Stimulated activated CD8-positive, alpha-beta memory T cell treated with anti-CD3 and anti-CD28 coated beads, Interleukin-15, amount 100 ng/mL, for 24 hours (primary cell): ENCODE results near the gene TAB3.
"Not testable (repeated sequence)": the region's sequence is repeated elsewhere in the genome, so short reads cannot be mapped to it uniquely, and the experiment has no call there.

Experiments used
- DNase-seq: peaks from one replicate; pipeline ENCODE4 v3.0.0-alpha.2; 2020; ENCODE audit warnings: low read depth

TAB3 gene

GRCh38 chrX:30816079-30816478 lies 73.0 kb downstream of the TAB3 start:
- DNase-seq = no peak

GRCh38 chrX:30814978-30815377 lies 74.1 kb downstream of the TAB3 start:
- DNase-seq = no peak

GRCh38 chrX:30812326-30812725 lies 76.7 kb downstream of the TAB3 start:
- no peak for DNase-seq

- DNase-seq = no peak
Measured at GRCh38 chrX:30806187-30806728, 82.8 kb downstream of the TAB3 start.

- no peak for DNase-seq
Measured at GRCh38 chrX:30804462-30804861, 84.6 kb downstream of the TAB3 start.

- DNase-seq = no peak
Measured at GRCh38 chrX:30800901-30801300, 88.2 kb downstream of the TAB3 start.

- no peak for DNase-seq
Measured at GRCh38 chrX:30799327-30799726, 89.7 kb downstream of the TAB3 start.

GRCh38 chrX:30798810-30799209 lies 90.2 kb downstream of the TAB3 start:
- DNase-seq = no peak

GRCh38 chrX:30797301-30797700 lies 91.8 kb downstream of the TAB3 start:
- DNase-seq = not testable (repeated sequence)

- DNase-seq = no peak
Measured at GRCh38 chrX:30795981-30796958, 92.8 kb downstream of the TAB3 start.

- no peak for DNase-seq
Measured at GRCh38 chrX:30794497-30794896, 94.6 kb downstream of the TAB3 start.

- no peak for DNase-seq
Measured at GRCh38 chrX:30793767-30794103, 95.3 kb downstream of the TAB3 start.

GRCh38 chrX:30793075-30793766 lies 95.8 kb downstream of the TAB3 start:
- no peak for DNase-seq

GRCh38 chrX:30791296-30792278 lies 97.5 kb downstream of the TAB3 start:
- no peak for DNase-seq

GRCh38 chrX:30787012-30787411 lies 102.0 kb downstream of the TAB3 start:
- no peak for DNase-seq

GRCh38 chrX:30786374-30786773 lies 102.7 kb downstream of the TAB3 start:
- no peak for DNase-seq

GRCh38 chrX:30781711-30782444 lies 107.2 kb downstream of the TAB3 start:
- no peak for DNase-seq

- DNase-seq = no peak
Measured at GRCh38 chrX:30779453-30780030, 109.5 kb downstream of the TAB3 start.

- no peak for DNase-seq
Measured at GRCh38 chrX:30777575-30777974, 111.5 kb downstream of the TAB3 start.
